Activated T-cell treated with anti-CD3 and anti-CD28 coated beads, Interleukin-2, amount 50 U/mL, for 48 hours (primary cell): ENCODE measurements around the gene WIF1.

ENCODE experiments used
- DNase-seq, 2 experiments: peaks; one replicate each; pipeline ENCODE4 v3.0.0-alpha.2; 2020

WIF1 gene

DNA sequence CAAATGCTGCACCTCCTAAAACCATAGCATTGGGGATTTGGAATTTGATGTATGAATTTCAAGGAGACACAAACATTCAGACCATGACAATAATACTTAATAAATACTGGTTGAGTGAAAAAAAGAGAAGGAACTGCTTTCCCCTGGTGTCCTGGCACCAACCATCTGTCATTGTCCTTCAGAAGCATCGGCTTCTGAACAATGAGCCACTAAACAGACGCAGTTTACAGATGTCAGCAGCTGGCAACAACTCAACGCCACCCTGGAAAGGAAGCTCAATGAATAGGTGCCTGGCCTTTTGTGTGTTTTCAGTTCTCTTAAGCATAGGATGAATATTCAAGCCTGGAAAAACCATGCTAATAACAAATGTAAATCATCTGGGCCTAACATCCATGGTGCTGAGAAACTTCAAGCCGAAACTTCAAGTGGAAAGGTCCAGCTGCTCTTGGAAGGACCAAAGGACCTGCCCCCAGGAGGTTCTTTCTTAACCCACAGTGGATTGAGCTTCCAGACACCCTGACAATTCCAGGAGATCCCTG lies 101.3 kb downstream of the WIF1 start:
- DNase-seq, result no peak

DNA sequence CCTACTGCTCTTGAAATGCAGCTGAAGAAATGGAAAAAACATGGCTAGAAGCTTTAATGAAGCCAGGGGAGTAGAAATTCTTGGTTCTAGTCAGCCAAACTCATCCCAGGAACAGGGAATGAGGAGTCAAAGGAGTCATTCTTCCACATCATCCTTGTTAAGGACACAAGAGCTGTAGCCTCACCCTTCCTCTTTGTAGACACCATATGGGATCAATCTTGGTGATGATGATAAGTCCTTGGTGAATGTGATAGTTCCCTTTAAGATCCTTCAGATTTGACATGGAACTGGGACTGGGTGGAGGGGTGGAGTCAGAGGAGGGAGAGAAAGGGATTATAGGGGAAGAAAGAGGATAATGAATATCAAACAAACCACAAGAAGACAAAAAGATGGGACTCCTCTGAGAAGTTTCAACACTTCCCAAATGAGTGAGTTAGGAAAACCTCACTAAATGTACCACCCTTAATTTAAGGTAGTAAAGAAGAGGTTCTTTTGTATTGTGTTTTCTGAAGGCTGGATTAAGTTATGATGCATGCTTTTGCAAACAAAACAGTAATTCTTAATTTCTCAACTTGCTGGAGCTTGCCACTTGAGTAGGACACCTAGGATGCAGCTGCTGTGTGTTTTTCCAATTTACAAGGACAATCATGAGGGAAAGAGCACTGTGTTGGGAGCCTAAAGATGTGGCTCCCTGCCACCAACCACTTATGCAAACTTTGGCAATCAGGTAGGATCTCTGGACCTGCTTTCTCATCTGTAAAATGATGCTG lies 104.0 kb downstream of the WIF1 start:
- no peak for DNase-seq

GRCh38 chr12:65015850-65016249 lies 105.3 kb downstream of the WIF1 start:
- DNase-seq, result no peak

DNA sequence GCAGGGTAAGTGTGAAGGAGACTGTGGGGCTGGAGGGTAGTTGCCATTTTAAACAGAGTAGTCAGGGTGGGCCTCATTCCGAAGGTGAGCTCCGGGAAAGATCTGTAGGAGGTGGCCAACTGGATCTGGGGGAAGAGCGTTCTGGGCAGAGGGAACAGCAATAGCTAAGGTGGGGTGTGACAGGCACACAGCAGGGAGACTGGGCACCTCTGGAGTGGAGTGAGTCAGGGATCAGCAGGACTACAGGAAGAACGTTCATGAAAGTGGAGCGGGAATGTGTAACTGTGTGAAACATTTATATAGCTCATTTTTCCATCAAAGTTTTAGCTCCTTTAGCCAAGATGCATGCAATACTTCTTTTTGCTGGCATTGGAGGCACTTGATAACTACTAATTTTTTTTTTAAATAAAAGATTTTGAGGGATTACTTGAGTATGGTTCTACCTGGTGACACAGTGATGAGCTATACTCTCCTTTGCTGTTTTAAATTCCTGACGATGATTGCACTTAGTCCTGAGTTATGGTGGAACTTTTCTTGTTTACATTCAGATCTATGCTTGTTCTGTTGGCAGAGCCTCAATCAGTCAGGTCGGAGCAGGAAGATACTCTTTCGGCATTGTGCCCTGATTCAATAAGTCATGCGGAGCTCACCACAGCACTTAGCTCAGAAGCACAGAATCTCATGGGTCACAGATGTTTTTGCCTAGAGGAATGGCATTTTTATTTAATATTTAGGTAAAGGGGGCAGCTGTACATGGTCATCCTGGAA lies 106.4 kb downstream of the WIF1 start:
- no peak for DNase-seq

GRCh38 chr12:65010437-65010836 lies 110.7 kb downstream of the WIF1 start:
- no peak for DNase-seq

GRCh38 chr12:65005716-65006115 lies 115.4 kb downstream of the WIF1 start:
- DNase-seq, result no peak

DNA sequence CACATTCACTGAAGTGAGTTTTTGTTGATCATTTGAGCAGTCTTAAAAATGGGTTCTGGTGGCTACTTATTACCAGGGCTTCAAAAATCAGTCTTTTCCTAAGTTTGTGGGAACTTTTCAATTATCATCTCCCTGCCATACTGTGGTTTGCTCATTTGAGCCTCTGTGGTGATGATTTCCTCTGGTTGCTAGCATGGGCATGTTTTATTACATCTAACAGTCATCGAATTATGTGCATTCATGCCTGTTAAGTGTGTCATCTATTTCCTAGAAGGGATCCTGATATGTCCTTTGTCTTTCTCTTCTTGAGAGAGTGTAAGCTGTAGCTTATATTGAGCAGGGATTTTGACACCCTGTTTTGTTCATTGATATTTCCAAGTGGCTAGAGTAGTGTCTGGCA lies 116.8 kb downstream of the WIF1 start:
- no peak for DNase-seq
